Fibroblast of peridontal ligament (primary cell): Measurements from ENCODE around the gene SYF2.

Experiments
- DNase-seq: peaks from one replicate; pipeline ENCODE4 v3.0.0-alpha.2; 2010; ENCODE audit errors: extremely low read depth

Gene SYF2

GRCh38 chr1:25184001-25184762 is 48.1 kb downstream of the SYF2 start:
- DNase-seq: no peak

GRCh38 chr1:25183126-25183980 is 48.9 kb downstream of the SYF2 start:
- DNase-seq: no peak

GRCh38 chr1:25182629-25183028 is 49.7 kb downstream of the SYF2 start:
- peak; percentile 48 for DNase-seq

GRCh38 chr1:25180996-25181395 is 51.3 kb downstream of the SYF2 start:
- no peak for DNase-seq

- DNase-seq: no peak
These were observed 53.3 kb downstream of the SYF2 start for GRCh38 chr1:25178917-25179561.

- no peak for DNase-seq
These were observed 57.3 kb downstream of the SYF2 start for GRCh38 chr1:25174730-25175612.

GRCh38 chr1:25174363-25174729 is 58.0 kb downstream of the SYF2 start:
- DNase-seq: no peak

GRCh38 chr1:25173809-25174340 is 58.4 kb downstream of the SYF2 start:
- DNase-seq: no peak
